Measurements from ENCODE around the gene FMOD.

- TF ChIP-seq, protein P1, sequence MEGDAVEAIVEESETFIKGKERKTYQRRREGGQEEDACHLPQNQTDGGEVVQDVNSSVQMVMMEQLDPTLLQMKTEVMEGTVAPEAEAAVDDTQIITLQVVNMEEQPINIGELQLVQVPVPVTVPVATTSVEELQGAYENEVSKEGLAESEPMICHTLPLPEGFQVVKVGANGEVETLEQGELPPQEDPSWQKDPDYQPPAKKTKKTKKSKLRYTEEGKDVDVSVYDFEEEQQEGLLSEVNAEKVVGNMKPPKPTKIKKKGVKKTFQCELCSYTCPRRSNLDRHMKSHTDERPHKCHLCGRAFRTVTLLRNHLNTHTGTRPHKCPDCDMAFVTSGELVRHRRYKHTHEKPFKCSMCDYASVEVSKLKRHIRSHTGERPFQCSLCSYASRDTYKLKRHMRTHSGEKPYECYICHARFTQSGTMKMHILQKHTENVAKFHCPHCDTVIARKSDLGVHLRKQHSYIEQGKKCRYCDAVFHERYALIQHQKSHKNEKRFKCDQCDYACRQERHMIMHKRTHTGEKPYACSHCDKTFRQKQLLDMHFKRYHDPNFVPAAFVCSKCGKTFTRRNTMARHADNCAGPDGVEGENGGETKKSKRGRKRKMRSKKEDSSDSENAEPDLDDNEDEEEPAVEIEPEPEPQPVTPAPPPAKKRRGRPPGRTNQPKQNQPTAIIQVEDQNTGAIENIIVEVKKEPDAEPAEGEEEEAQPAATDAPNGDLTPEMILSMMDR (conservative IDR thresholded peaks at IDR 0.05): no peak
- TF ChIP-seq EZH2 (IDR thresholded peaks at IDR 0.05; ENCODE audit: low read depth): no peak
These were observed 973 bp downstream of the FMOD start for GRCh38 chr1:203349773-203350524.

Data from PC-9 (cell line).